Brain microvascular endothelial cell (primary cell): ENCODE data around the gene CDH13.

Source experiments
- DNase-seq: peaks from one replicate; pipeline ENCODE4 v3.0.0-alpha.2; 2020
- H3K27ac ChIP-seq: fragments of 250-450 bp; sonication (Bioruptor Pico); 2 replicates; pipeline ENCODE4 v1.5.1; 2020; ENCODE audit warnings: mild to moderate bottlenecking, moderate library complexity
- H3K27me3 ChIP-seq: fragments of 250-450 bp; sonication (Bioruptor Pico); replicated peaks from 2 replicates; pipeline ENCODE4 v1.5.1; 2020; ENCODE audit warnings: mild to moderate bottlenecking
- H3K36me3 ChIP-seq: fragments of 250-450 bp; sonication (Bioruptor Pico); replicated peaks from 2 replicates; pipeline ENCODE4 v1.5.1; 2020; ENCODE audit warnings: mild to moderate bottlenecking
- H3K4me3 ChIP-seq: 2 replicates; pipeline ENCODE4 v1.5.1; 2011; ENCODE audit warnings: low read depth, mild to moderate bottlenecking, control low read depth, low read length, moderate library complexity
- CTCF ChIP-seq: IDR thresholded peaks from 2 replicates; pipeline ENCODE4 v1.5.1; 2011; ENCODE audit warnings: low read depth, mild to moderate bottlenecking, moderate library complexity, low read length, control low read depth, inconsistent platforms; ENCODE audit errors: missing control alignments
- in situ Hi-C: cut with HindIII; loops from 2 replicates; pipeline ENCODE4 v1.10.0; 2017; ENCODE audit warnings: low sequenced_read_pairs, low pct_ligation_motif_present

The CDH13 gene

GRCh38 chr16:83629836-83630235, 1003.1 kb downstream of the CDH13 start:
- Histone ChIP-seq H3K27ac (no peak overlapping the region), H3K4me3 (no peak overlapping the region), H3K27me3 (no peaks in the 10 kb centered on the region), H3K36me3 (no peaks in the 10 kb centered on the region)
- in situ Hi-C loops: no loop called here
- DNase-seq: no peak
- no peak for TF ChIP-seq CTCF

- Histone ChIP-seq H3K36me3 (no peaks in the 10 kb centered on the region), H3K4me3 (no peak overlapping the region), H3K27ac (no peak overlapping the region), H3K27me3 (no peaks in the 10 kb centered on the region)
- in situ Hi-C loops: no loop called here
- DNase-seq: no peak
- no peak for TF ChIP-seq CTCF
These were observed 1004.2 kb downstream of the CDH13 start for GRCh38 chr16:83630979-83631378.

GRCh38 chr16:83633286-83633685, 1006.5 kb downstream of the CDH13 start:
- TF ChIP-seq CTCF: no peak
- H3K27ac ChIP-seq: no peak overlapping the region
- no peak overlapping the region for H3K4me3 ChIP-seq
- no peak for DNase-seq
- H3K36me3 ChIP-seq: no peaks in the 10 kb centered on the region
- no peaks in the 10 kb centered on the region for H3K27me3 ChIP-seq
- in situ Hi-C loops: no loop called here

GRCh38 chr16:83648347-83648746, 1021.6 kb downstream of the CDH13 start:
- Histone ChIP-seq H3K27ac (no peak overlapping the region), H3K4me3 (no peak overlapping the region), H3K27me3 (no peaks in the 10 kb centered on the region), H3K36me3 (no peaks in the 10 kb centered on the region)
- TF ChIP-seq CTCF: no peak
- in situ Hi-C loops: no loop called here
- no peak for DNase-seq

GRCh38 chr16:83651871-83652270, 1025.1 kb downstream of the CDH13 start:
- no peak for DNase-seq

More at GRCh38 chr16:83651871-83652270, 1025.1 kb downstream of the CDH13 start:
- no peak for TF ChIP-seq CTCF
- H3K4me3 ChIP-seq: no peak overlapping the region
- H3K36me3 ChIP-seq: no peaks in the 10 kb centered on the region
- H3K27me3 ChIP-seq: no peaks in the 10 kb centered on the region
- in situ Hi-C loops: no loop called here
- H3K27ac ChIP-seq: no peak overlapping the region
